CD4-positive, alpha-beta T cell treated with Interleukin-17A for 4 hours (primary cell): ENCODE data around the gene AP1B1.

ENCODE experiments used
- DNase-seq: peaks from one replicate; pipeline ENCODE4 v3.0.0-alpha.2; 2020; ENCODE audit warnings: mixed read lengths

Gene AP1B1

DNA sequence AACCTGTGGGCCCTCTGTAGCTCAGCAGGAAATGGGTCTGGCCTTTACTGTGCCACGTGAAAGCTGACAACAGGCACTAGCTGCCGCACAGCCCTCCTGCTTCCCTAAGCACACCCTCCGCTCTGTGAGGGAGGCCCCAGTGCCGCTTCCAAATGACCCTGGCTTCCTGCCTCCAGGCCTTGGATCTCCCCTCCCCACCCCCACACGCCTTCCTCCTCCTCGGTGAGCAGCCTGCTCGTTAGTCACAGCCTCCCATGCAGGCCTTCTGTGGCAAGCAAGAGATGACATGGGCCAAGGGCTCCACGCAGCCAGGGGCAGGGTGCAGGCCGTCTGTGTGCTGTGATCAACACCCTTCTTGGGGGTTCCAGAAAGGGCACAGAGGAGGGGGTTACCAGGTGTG is 57.6 kb downstream of the AP1B1 start:
- no peak for DNase-seq

DNA sequence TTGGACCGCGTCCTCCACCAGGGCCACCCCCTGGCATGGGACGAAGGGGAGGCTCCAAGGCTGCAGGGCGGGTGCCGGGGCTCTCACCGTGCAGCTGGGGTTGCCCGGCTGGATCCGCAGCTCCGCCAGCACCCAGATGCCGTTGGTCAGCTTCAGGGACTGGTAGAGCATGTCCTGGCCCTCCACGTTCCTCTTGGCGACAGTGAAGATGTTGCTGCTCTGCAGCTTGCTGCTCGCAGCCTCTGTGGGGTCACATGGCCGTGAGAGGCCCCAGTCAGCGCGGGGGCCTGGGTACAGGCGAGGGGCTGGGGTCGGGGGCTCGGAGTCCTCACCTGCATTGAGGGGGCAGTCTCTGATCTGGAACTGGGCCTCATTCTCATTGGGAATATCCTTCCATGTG is 58.1 kb downstream of the AP1B1 start:
- no peak for DNase-seq

DNA sequence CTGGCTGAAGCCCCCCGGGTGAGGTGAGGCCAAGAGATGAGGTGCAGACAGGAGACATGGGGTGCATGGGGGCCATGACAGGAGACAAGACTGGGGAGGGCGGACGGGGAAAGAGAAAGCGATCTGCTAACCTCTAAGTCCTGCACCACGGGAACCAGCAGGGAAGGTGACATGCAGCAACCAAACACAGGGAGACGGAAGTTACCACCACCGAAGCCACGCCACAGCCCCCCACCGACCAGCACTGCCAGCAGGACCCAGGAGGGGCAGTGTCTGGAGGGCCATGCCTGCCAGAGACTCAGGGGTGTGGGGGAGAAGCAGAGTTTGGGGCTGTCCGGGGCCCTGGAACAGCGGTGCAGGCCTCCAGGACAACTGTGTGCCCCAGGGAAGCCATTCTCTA is 58.8 kb downstream of the AP1B1 start:
- no peak for DNase-seq

DNA sequence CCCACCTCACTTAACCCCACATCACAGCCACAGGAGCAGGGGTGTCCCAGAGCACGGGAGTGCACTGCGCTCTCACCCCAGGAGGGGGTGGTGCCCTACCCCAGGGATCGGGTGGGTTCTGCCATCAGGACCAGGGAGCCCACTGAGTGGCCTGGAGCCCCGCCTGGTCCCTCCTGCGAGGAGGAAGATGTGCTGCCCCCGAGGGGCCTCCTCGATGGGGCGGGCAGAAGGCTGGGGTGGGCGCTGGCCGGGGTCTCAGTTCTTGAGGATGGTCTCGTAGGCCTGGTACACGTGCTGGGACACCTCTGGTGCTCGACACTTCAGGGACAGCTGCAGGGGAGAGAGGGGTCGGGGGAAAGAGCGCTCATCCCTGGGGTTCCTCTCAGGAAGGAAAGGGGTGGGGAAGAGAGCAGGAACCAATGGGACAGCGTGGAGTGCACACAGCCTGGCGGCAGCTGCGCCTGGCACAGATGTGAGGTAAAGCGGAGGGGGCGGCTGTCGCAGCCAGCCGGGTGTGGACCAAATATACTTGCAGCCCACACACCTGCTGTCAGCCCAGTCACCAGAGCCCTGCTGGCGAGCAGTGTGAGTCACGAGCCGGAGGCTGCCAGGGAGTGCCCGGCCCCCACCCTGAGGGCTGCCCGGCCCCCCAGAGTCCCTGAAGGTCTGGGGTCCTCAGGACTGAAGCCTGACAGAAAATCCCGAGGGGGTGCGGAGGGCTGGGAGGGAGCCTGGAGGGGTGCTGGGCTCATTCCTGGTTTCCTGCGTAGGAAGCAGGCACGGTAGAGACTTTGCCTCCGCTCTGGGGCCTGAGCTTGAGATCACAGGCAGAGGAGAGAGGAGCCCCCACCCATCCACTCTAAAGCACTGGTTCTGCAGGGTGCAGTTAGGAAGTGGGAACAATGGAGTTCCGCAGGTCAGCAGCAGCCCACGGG is 59.5 kb downstream of the AP1B1 start:
- no peak for DNase-seq

DNA sequence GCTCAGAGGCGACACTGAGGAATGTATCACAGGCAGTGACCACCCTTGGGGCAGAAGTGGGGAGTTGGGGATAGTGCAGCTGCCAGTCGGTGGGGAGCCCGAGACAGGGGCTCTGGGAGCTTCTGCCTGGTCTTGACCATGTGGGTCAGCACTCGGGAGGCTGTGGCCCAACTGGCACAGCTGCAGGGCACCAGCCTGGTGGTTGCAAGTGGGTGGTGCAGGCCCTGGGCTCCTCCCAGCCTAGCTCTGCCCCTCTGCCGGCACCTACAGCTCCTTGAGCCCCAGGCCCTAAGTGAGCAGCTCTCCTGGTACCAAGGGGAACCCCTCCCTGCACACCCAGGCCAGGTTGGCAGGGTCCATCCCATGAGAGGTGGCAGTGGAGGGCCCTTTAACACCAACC is 60.3 kb downstream of the AP1B1 start:
- DNase-seq = no peak

DNA sequence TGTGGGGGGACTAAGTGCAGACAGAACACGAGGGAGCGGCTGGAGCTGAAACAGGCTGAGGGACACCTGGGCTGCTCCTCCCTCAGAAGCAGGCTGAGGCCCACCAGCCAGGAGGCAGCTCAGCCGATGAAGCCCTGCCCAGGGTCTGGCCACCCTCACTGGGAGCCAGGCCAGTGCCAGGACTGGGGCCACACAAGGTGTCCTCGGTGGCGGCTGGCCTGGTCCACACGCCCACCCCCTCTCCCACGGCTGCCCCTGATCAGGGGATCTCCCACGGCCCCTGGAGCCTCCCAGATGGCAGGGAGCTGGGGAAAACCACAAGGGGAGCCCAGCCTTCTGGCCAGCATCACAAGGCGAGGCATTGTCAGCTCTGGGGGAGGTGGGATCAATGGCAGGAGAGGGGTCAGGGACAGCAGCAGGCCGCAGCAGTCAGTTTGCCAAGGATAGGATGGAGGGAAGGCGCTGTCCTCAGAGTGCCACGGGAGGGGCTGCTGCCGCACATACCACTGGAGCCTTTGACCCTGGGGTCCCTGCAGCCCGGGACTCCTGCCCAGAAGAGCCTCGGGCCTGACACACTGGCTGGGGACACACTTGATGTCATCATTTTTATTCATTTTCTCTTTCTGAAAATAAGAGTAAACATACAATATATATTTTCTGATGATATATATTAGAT is 61.1 kb downstream of the AP1B1 start:
- no peak for DNase-seq

DNA sequence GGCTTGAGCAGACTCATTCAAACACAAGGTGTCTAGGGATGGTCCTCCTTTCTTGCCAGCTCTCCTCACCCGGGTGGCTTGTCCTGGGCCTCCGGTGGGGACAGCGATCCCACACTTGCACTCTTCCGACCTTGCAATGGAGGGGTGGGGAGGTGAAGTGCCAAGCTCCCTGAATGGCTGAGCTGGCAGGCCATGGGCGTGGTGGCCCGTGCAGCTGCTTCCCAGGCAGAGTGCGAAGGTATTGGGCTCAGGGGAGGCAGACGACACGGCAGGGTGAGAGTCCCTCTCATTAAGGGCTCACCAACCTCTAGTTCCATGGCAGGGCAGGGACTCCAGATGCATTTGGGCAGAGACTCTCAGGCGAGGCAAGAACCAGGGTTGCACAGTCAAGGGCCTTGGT is 61.9 kb downstream of the AP1B1 start:
- DNase-seq = no peak

DNA sequence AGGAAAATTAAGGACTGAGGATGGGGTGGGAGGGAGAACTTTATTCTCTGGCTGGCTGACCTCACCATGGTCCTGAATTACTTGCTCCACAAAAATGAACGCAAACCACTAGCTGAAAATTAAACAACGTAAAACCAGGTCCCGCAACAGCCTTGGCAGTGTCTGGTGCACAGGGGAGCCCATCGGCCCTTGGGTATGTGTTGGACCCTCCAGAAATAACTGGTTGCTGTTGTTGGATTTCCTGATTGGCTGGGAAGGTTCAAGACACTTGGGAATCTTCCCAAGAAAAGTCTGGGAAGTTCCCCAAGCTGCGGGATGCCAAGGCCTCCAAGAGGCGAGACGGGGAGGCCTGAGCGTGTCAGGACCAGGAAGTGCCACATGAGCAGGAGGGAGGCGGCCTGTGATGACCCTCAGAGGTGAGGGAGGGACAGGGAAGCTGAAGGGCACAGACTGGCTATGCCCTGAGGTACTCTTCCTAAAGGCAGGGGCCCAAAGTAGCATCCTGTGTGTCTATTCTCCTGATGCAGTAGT is 62.5 kb downstream of the AP1B1 start:
- DNase-seq = no peak

DNA sequence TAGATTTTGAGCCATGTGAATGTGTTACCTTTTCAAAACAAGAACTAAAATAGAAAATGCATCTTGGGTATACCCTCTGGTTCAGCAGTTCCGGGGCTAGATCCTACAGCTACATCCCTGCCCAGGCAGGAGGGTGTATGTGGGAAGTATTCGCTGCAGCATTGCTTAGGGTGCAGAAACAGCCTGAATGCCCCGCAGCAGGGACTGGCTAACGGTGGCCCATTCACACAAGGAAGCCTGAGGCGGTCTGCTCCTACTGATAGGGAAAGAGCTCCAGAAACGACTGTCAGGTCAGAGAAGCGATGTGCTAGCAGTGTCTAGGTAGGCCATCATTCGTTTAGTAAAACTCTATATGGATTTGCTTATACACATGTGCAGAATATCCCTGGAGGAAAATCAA is 63.0 kb downstream of the AP1B1 start:
- DNase-seq = no peak

DNA sequence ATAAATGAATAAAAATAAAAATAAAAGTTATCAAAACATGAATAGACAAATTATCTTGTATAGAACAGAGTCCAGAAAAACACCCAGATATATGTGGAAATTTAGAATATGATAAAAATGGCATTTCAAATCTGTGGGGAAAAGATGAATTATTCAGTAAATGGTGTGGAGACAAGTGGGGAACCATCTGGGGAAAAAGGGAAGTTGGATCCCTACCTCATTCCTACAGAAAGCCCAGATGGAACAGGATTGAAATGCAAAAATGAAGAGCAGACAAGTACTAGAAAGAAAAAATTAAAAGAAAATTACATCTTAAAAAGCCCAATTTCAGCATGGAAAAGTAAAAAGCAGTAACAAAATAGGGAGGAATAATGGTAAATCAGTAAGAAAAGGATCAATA is 64.7 kb downstream of the AP1B1 start:
- DNase-seq = no peak

DNA sequence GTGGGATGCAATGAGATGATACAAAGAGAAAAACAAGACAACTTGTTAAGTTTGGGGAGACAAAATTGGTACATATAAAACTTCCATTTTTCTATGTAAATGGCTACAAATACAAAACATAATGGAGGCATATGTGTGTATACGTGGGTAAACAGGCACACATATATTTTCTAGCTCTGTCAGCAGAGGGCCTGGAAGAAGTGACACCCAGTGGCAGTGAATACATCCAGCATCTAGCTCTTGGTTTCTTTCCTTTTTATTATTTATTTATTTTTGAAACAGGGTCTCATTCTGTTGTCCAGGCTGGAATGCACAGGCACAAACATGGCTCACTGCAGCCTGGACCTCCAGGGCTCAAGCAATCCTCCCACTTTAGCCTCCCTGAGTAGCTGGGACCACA is 67.8 kb downstream of the AP1B1 start:
- DNase-seq = no peak

DNA sequence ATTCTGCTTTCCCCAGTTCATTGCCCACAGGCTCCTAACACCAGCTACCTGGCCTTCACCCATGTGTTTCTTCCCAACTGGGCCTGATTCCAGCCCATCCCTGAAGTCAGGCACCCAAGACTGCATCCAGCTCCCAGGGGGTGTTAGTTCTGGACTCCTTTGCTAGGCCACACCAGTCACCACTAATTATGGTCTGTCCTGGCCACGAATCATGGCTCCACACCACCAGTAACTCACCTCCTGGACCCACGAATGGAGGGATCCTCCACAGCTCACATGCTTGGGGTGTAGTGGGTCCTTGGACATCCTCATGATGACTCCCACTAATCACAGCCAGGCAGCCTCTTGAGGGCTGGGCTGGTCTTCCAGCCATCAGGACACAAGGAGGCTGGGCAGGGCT is 69.3 kb downstream of the AP1B1 start:
- DNase-seq = no peak

DNA sequence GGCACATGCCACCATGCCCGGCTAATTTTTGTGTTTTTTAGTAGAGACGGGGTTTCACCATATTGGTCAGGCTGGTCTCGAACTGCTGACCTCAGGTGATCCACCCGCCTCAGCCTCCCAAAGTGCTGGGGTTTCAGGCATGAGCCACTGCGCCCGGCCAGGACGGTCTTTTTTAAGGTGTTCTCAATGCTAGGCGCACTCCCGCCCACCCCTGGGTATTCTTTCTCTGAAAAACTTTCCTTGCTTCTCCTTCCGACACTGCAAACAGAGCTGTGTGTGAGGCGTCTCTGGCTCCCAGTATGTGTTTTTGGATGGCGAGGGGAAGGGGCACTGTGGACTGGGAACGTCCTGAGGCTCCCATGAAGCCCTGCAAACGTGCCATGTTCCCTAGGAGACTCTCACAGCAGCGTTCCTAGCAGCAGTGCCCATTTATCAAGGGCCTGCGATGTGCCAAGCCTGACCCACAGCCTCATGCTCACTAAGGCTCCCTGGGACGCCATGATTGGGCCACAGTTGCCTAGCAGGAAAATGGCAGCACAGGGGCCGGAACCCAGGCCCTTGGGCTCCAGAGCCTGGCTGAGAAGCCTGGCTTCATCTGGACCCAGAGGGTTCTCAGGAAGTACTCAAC is 70.4 kb downstream of the AP1B1 start:
- DNase-seq = no peak

DNA sequence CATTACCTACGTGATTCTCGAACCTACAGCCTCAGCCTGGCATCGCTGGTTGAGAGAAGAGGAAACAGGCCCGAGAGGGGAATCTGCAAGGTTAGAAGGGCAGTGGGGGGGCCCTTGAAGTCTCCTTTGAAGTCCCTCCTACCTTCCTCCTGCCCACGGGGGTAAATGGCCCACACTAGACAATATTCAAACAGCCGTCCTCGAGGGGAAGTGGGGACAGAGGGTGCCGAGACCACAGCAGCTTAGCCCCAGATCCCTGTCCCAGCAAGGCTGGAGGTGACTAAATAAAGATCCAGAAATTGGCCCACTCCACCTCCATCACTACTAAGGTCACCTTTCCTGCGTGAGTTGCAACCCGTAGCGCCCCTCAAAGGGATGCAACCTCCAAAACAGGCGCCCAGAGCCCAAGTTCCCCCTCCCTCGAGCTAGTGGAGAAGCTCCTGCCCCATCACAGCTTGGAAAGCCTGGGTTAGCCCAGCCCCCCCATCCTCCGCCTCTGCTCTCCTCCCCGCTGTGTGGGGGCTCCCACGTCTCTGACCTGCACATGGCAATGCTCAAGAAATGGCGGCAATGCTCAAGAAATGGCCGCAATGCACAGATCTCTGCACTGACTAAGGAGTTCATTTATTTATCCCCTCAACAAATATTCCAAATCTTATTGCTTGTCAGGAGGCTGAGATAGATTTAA is 72.1 kb downstream of the AP1B1 start:
- no peak for DNase-seq

DNA sequence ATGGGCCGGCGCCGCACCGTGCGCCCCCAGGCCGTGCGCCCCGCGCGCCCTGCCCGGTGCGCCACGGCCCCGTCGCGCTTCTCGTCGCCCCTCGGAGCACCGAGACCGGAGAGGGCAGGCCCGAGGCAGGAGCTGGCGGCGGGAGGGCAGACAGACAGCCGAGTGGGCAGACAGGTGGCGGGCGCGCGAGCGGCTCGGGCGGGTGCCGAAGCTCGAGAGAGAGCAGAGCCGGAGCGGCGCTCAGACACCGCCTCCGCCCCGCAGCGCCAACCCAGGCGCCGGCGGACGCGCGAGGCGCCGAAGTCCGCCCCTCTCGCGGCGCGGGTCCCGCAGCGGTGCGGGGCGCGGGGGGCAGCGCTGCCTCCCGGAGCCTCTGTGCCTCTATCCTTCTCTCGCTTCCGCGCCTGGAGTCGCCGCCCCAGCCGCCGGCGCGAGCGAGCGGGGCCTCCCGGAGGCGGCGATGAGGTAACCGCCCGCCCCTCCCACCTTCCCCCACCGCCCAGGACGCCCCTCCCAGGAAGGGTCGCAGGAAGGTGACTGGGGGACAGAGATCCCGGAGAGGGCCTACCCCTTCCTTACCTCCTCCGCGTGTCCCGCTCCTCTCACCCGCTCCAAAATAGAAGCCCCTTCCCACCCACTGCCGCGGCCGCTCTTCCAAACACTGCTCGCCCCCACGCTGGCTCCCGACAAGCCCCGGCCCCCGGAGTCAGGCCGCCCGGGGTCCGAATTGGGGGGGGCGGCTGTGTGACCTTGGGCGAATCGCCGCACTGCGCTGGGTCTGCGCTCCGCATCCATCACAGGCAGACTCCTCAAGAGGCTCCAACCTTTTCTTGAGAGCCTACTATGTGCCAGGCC is 72.9 kb downstream of the AP1B1 start, which contains the start of gene RASL10A:
TSS of gene RASL10A (minus strand) at position 412 of the 855 bp plus-strand sequence. CDS start 451 bp downstream, outside the sequence.
- DNase-seq = no peak

DNA sequence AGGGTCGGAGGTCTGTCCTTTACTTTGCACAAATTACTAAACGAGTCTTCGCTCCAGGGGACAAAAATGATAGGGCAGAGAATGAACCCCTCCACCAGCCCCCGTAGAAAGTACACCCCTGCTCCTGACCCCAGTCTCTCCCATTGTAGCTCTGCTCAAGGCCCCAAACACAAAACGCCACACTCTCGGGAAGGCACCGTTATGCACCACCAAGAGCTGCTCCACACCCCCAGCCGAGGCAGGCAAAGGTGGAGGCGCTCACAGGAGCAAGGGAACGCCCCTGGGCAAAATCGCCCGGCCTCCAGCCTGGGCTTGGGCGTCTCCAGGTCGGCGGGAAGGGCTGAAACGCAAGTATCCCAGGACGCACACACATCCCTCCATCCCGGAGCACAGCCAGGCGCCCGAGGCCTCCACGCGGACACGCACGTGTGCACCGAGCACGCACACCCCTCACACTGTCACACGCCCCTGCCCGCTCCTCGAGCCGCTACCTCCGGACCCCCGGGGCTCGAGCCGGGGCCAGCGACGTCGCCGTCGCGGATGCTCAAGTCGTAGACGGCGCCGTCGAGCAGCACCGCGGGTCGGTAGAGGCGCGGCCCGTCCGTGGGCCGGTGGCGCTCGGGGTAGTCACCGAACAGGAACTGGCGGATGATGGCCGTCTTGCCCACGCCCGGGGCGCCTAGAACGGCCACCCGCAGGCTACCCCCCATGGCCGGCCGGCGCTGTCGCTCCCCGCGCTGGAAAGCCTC is 73.7 kb downstream of the AP1B1 start:
- no peak for DNase-seq

DNA sequence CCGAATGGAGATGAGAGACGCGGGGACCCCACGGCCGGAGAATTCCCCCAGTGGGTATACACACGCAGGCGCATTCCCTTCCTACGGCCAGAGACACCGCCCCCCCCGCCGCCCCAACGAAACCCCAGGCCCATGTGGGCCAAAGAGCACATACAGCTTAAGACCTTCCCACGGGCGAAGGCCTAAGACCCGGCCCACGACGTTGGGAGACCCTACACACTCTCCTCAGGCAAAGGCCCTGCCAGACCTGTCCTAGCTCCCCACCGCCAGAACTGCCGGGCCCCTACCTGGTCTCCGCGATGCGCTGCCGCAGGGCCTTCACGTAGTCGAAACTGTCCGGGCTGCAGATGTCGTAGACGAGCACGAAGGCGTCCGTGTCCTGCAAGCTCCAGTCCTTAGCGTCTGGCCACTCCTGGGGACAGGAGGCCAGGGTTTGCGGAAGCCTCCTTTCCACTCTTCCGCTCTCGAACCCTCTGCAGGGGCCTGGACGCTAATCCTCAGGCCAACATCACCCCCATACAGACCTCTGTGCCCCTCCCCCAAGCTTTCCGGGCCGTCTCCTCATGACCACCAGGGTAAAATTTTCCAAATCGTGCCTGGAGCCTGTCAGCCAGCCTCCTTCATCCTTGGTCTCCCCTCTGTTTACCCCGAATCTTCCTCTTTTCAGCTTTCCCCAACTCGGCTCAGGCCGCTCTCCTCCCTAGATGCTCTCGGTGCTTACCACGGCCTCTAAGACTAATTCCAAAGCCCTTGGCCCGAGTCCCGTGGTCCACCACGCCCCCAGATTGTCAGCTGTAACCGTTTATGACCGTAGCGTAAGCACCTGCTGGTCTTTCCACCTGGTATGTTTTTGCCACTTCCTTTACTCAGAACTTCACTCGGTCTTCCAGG is 74.5 kb downstream of the AP1B1 start:
- no peak for DNase-seq

DNA sequence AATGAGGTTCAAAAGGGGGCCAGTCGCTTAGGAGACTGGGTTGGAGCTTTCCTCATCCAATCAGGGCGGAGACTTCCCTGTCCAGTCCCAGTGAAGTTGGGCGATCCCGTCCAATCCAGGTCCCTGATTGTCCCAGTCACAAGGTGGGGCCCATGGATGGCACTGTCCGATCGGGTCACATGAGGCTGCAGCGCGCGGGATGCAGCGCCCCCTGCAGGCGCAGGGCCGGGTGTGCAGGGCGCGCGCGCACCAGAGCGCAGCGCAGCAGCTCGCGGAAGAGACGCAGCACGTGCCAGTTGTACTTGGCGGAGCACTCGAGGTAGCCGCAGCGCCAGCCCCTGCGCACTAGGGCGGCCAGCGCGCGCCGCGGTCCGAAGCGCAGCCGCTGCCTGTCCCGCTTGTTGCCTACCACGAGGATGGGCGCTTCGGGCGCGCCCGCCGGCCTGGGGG is 75.2 kb downstream of the AP1B1 start:
- DNase-seq = no peak

DNA sequence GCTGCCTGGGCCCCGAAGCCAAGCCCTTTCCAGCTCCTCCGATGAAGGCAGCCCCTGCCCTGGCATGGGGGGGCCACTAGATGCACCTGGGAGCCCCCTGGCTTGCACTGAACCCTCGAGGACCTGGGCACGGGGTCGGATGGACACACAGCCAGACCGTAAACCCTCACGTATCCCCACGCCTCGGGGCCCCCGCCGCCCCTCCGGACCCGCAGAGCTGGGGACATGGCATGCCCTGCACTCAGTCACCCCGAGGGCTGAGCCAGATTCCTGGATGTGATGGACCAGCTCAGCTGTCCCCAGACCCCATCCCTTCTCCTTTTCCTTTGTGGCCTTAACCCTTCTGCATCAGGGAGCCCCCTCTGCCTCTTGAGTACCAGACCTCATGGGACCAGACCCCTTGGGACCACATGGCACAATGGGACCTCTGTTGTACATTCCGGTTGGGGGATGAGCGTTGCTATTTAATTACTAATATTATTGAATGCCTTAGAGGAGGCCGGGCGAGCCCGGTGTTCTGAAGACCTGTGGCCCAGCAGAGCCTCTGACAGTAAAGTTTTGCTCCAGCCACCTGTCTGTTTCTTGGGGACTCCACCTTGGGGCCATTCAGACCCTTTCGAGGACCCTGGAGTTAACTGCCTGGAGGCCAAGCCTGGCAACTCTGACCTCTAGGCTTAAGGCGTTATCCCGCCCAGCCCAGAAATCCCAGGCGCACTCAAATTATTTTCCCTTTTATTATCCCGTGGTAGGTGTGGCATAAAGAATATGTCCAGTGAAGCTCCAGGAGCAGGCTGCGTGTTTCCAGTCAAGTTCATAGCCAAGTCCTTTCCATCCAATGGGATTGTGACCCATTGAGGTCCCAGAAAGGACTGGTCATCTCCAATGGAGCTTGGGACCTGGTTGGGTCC is 75.9 kb downstream of the AP1B1 start:
- no peak for DNase-seq
